Measurements from ENCODE around the gene SORCS1. TPM values are rescaled to one million over a fixed set of nuclear protein-coding genes. Genes with fewer than 3 reads are reported as not detected.

SORCS1 gene
- total RNA-seq, 2 experiments from 2014 or later: not detected

DNA sequence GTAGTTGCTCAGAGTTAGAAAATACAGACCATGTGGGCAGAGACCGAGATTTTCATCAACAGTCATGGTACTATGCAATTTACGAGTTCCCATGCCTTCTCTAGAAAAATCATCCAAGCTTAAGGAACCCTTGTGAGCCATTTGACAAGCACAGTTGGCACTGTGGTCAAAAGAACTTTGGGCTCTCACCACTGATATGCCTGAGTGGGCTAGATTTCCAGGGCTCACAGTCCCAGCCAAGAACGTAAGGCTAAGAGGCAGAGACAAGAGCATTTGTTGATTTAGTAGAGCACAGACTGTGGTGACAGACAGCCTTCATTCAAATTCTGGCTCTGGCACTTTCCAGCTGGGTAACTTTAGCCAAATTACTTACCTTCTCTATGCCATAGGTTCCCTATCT, 407.0 kb downstream of the SORCS1 start:
- Mint-ChIP-seq H3K27me3 (ENCODE audit: low read depth) (no peaks in the 10 kb centered on the region), H3K9me3 (ENCODE audit: insufficient read depth) (no peaks in the 10 kb centered on the region), H3K36me3 (ENCODE audit: low read depth) (no peaks in the 10 kb centered on the region), H3K4me3 (no peak overlapping the region), H3K27ac (no peak overlapping the region), H3K4me1 (ENCODE audit: low read depth) (no peaks in the 10 kb centered on the region)
- ATAC-seq: no peak
- ChIA-PET CTCF (no interaction called here), POLR2A (no interaction called here)
- DNase-seq: no peak

DNA sequence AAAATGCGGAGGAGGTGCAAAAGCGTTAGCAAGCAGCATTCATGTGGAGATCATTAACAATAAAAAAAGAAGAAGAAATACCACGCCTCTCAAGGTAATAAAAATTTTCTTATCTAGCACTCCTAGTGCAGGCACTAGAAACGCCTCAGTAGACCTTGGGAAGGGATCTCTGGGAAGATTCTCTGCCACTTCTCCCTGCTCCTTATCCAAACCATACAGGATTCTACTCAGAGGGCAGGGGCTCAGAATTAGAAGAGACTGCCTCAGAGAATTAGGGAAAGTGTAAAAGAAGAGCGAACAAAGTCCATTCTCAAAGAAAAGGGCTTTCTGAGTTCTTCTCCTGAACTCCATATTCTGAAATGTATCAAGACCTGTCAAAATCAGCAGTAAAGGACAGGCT, 413.4 kb downstream of the SORCS1 start:
- CTCF ChIA-PET: interaction anchor here (1.2 kb wide), 1 partner anchor 46 kb away, joined by 3 read pairs; no protein-coding TSS in a partner anchor
- no peaks in the 10 kb centered on the region for H3K27me3 Mint-ChIP-seq (ENCODE audit: low read depth)
- ATAC-seq (no peak), DNase-seq (no peak)
- POLR2A ChIA-PET: no interaction called here
- no peaks in the 10 kb centered on the region for H3K9me3 Mint-ChIP-seq (ENCODE audit: insufficient read depth)
- no peak overlapping the region for H3K4me3 Mint-ChIP-seq
- H3K27ac Mint-ChIP-seq: no peak overlapping the region
- H3K36me3 Mint-ChIP-seq (ENCODE audit: low read depth): no peaks in the 10 kb centered on the region
- H3K4me1 Mint-ChIP-seq (ENCODE audit: low read depth): no peaks in the 10 kb centered on the region

DNA sequence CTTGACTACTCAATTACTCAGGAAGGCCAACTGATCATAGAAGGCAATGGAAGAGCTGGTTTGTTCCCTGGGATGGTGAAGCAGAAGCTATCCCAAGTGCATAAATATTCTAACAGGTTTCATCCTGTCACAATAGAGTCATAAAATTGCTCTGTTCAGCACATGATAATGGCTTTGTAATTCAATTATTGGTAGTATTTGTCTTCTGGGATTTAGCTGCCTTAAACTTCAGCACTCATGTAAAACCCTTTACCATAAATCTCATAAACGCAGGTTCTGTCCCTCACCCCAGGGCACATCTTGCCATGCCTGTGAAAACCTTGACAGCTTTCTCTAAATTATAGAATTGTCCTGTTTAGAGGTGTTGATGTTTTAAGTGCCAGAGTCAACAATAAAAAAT, 417.6 kb downstream of the SORCS1 start:
- no peaks in the 10 kb centered on the region for H3K36me3 Mint-ChIP-seq (ENCODE audit: low read depth)
- H3K27ac Mint-ChIP-seq: no peak overlapping the region
- no peaks in the 10 kb centered on the region for H3K4me1 Mint-ChIP-seq (ENCODE audit: low read depth)
- no peaks in the 10 kb centered on the region for H3K27me3 Mint-ChIP-seq (ENCODE audit: low read depth)
- POLR2A ChIA-PET: no interaction called here
- no peak for DNase-seq
- no peaks in the 10 kb centered on the region for H3K9me3 Mint-ChIP-seq (ENCODE audit: insufficient read depth)
- CTCF ChIA-PET: no interaction called here
- H3K4me3 Mint-ChIP-seq: no peak overlapping the region
- ATAC-seq: no peak

DNA sequence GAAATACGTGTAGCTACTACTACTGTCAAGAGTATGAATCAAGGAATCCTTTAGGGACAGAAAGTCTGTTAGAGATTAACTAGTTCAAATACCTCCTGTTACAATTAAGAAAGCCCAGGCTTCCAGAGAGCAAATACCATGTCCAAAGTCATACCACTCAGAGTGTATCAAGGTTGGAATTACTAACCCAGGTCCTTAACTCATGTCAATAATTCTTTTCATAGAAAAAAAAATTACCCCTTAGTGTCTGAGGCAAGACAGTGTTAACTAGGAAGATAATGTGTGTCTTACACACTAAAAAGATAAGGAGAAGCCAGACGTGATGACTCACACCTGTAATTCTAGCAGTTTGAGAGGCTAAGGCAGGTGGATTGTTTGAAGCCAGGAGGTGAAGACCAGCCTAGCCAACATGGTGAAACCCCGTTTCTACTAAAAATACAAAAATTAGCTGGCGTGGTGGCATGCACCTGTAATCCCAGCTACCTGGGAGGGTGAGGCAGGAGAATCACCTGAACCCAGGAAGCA, 423.4 kb downstream of the SORCS1 start:
- no peak for DNase-seq

DNA sequence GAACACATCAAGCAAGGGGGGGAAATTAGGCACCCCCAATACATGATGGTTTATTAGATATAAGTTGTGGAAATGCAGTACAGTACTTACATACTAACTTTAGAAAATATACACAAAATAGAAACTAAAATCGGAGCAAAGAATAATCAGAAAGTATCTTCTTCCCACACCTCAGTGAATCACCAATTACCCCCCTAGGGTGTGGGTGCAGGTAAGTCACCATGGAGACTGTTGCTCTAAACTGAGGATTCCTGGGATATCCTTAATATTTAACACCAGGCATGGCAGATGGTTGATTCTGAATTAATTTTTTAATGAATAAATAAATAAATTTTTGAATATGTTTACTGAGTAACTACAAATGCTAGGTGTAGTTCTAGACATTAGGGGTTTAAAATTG, 424.4 kb downstream of the SORCS1 start:
- DNase-seq: no peak
- ATAC-seq: no peak
- H3K9me3 Mint-ChIP-seq (ENCODE audit: insufficient read depth): no peaks in the 10 kb centered on the region
- ChIA-PET CTCF (no interaction called here), POLR2A (no interaction called here)
- H3K36me3 Mint-ChIP-seq (ENCODE audit: low read depth): no peaks in the 10 kb centered on the region
- H3K4me3 Mint-ChIP-seq: no peak overlapping the region
- H3K27me3 Mint-ChIP-seq (ENCODE audit: low read depth): no peaks in the 10 kb centered on the region
- no peak overlapping the region for H3K27ac Mint-ChIP-seq
- no peaks in the 10 kb centered on the region for H3K4me1 Mint-ChIP-seq (ENCODE audit: low read depth)

More for the DNA sequence above, 423.4 kb downstream of the SORCS1 start:
- POLR2A ChIA-PET: no interaction called here
- Mint-ChIP-seq H3K9me3 (ENCODE audit: insufficient read depth) (no peaks in the 10 kb centered on the region), H3K4me1 (ENCODE audit: low read depth) (no peaks in the 10 kb centered on the region), H3K36me3 (ENCODE audit: low read depth) (no peaks in the 10 kb centered on the region), H3K4me3 (no peak overlapping the region), H3K27me3 (ENCODE audit: low read depth) (no peaks in the 10 kb centered on the region), H3K27ac (no peak overlapping the region)
- CTCF ChIA-PET: no interaction called here
- ATAC-seq: no peak

DNA sequence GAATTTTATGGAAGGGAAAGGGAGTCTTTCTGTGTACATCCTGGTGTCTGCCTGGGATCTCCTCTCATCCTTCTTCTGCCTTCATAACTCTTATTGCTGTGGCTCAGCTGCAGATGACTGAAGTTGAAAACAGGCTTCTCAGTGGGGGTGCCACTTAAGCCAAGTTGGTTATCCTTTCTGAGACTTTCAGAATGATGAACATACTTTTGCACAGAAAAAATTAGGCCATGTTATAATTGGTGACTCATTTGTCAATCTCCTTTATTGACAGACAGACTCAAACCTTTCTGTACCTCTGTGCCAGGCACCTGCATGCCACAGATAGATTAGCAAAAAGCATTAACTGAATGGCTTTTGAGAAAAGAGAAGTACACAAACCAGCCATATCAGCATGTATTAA, 430.3 kb downstream of the SORCS1 start:
- H3K27me3 Mint-ChIP-seq (ENCODE audit: low read depth): no peaks in the 10 kb centered on the region
- CTCF ChIA-PET: no interaction called here
- H3K27ac Mint-ChIP-seq: no peak overlapping the region
- H3K9me3 Mint-ChIP-seq (ENCODE audit: insufficient read depth): no peaks in the 10 kb centered on the region
- H3K36me3 Mint-ChIP-seq (ENCODE audit: low read depth): no peaks in the 10 kb centered on the region
- H3K4me1 Mint-ChIP-seq (ENCODE audit: low read depth): no peaks in the 10 kb centered on the region
- DNase-seq (no peak), ATAC-seq (no peak)
- no peak overlapping the region for H3K4me3 Mint-ChIP-seq
- POLR2A ChIA-PET: interaction anchor here (0.6 kb wide), 1 partner anchor 992 kb away, joined by 3 read pairs; no protein-coding TSS in a partner anchor

DNA sequence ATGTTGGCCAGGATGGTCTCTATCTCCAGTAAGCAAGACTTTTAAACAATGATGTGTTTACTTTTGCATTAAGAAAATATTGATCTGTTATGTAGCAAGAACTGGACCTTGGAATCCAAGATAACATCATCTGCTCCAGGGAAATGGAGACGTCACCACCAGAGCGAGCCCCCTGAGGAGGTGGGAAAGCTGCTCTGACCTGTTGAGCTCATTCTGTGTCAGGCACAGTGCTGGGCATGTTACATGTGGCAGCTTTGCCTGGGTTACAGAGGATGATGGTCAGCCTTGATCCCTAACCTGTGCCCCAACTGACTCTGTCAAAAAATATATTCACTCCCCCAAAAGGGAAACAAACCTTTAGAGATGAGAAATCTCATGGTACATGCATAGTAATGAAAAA, 436.3 kb downstream of the SORCS1 start:
- H3K27me3 Mint-ChIP-seq (ENCODE audit: low read depth): no peaks in the 10 kb centered on the region
- no peak overlapping the region for H3K4me3 Mint-ChIP-seq
- DNase-seq (no peak), ATAC-seq (no peak)
- no peaks in the 10 kb centered on the region for H3K36me3 Mint-ChIP-seq (ENCODE audit: low read depth)
- H3K27ac Mint-ChIP-seq: no peak overlapping the region
- H3K4me1 Mint-ChIP-seq (ENCODE audit: low read depth): no peaks in the 10 kb centered on the region
- ChIA-PET CTCF (no interaction called here), POLR2A (no interaction called here)
- peaks cover 4% of the 10 kb centered on the region for H3K9me3 Mint-ChIP-seq (ENCODE audit: insufficient read depth)

DNA sequence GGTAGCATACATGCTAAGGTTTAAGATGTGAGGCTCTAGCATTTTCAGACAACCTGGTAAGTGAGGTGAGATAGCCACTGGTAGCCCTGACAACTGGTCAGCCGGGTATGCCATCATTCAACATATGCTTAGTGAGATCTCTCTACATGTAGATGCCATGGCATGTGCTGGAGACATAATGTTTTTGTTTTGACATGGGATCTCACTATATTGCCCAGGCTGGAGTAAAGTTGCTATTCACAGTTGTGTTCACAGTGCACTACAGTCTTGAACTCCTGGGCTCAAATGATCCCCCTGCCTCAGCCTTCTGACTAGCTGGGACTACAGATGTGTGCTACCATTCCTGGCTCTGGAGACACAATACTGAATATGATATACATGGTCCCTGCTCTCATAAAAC, 437.3 kb downstream of the SORCS1 start:
- Mint-ChIP-seq H3K4me1 (ENCODE audit: low read depth) (no peaks in the 10 kb centered on the region), H3K4me3 (no peak overlapping the region), H3K27me3 (ENCODE audit: low read depth) (no peaks in the 10 kb centered on the region), H3K27ac (no peak overlapping the region), H3K9me3 (ENCODE audit: insufficient read depth) (peaks cover 4% of the 10 kb centered on the region), H3K36me3 (ENCODE audit: low read depth) (no peaks in the 10 kb centered on the region)
- ChIA-PET POLR2A (no interaction called here), CTCF (no interaction called here)
- no peak for DNase-seq
- ATAC-seq: no peak

DNA sequence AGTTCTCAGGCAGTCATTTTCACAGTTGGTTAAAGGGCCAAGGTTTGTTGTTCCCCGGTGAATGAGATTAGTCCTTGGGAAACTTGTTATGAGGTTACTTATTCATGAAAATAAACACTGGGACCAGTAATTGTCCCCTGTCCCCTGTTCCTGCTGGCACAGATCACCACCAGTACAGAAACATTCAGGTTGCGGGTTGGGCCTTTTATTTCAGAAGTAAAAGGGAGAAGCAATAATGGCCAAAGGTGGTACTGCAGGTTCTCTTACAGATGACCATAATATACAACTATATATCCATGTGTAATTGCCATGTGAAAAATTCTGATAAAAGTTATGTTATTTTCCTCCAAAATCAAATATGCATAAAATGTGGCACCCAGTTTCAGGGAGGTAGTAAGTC, 442.0 kb downstream of the SORCS1 start:
- H3K4me3 Mint-ChIP-seq: no peak overlapping the region
- H3K9me3 Mint-ChIP-seq (ENCODE audit: insufficient read depth): peaks cover under 1% of the 10 kb centered on the region
- H3K27me3 Mint-ChIP-seq (ENCODE audit: low read depth): no peaks in the 10 kb centered on the region
- POLR2A ChIA-PET: no interaction called here
- no peaks in the 10 kb centered on the region for H3K36me3 Mint-ChIP-seq (ENCODE audit: low read depth)
- no peak for DNase-seq
- CTCF ChIA-PET: no interaction called here
- H3K27ac Mint-ChIP-seq: no peak overlapping the region
- ATAC-seq: no peak
- no peaks in the 10 kb centered on the region for H3K4me1 Mint-ChIP-seq (ENCODE audit: low read depth)

DNA sequence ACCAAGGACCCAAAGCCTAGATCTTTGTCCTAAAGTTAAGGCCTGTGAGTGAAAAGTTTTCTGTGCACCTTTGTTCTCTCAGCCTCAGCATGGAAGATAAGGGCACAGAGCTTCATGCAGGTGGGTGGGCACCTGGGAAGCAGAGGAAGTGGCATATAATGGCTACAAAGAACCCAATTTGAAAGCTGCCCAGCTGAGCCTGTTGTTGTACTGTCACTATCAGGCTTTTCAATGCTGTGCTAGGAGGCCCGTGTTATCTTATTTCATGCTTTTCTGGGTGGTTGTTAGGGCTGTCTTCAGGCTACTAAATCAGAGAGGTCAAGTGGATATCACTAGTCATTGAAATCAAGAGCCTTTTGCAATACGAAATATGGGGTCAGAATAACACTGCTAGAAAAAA, 443.8 kb downstream of the SORCS1 start:
- no peaks in the 10 kb centered on the region for H3K4me1 Mint-ChIP-seq (ENCODE audit: low read depth)

DNA sequence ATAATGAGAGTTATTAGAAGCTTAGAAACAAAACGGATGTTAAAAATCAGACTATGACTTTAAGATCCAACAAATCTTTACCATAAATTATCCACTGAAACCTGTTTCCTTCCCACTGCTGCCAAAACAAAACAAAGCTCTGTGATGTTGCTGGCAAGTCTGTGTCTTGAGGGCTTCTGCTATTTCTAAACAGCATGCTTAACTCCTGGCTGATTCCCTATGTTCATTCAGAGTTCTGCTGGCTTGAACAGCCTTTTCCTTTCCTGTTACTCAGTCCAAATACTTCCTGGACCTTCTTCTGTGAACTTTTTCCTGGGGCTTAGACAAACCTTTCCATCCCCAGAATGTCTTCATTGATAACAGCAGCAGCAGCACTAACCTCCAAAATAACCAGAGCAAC, 448.1 kb downstream of the SORCS1 start:
- H3K36me3 Mint-ChIP-seq (ENCODE audit: low read depth): no peaks in the 10 kb centered on the region
- ChIA-PET POLR2A (no interaction called here), CTCF (interaction anchor here (2.2 kb wide), 1 partner anchor 11 kb away, joined by 7 read pairs; no protein-coding TSS in a partner anchor)
- DNase-seq: no peak
- no peak overlapping the region for H3K4me3 Mint-ChIP-seq
- H3K27ac Mint-ChIP-seq: no peak overlapping the region
- H3K9me3 Mint-ChIP-seq (ENCODE audit: insufficient read depth): no peaks in the 10 kb centered on the region
- no peaks in the 10 kb centered on the region for H3K27me3 Mint-ChIP-seq (ENCODE audit: low read depth)
- H3K4me1 Mint-ChIP-seq (ENCODE audit: low read depth): no peaks in the 10 kb centered on the region
- no peak for ATAC-seq

More for the DNA sequence above, 443.8 kb downstream of the SORCS1 start:
- DNase-seq (no peak), ATAC-seq (no peak)
- ChIA-PET POLR2A (interaction anchor here (0.6 kb wide), 1 partner anchor 628 kb away, joined by 4 read pairs; no protein-coding TSS in a partner anchor), CTCF (interaction anchor here (1.5 kb wide), 1 partner anchor 15 kb away, joined by 4 read pairs; no protein-coding TSS in a partner anchor)
- no peaks in the 10 kb centered on the region for H3K9me3 Mint-ChIP-seq (ENCODE audit: insufficient read depth)
- no peaks in the 10 kb centered on the region for H3K36me3 Mint-ChIP-seq (ENCODE audit: low read depth)
- H3K27ac Mint-ChIP-seq: no peak overlapping the region
- H3K4me3 Mint-ChIP-seq: no peak overlapping the region
- H3K27me3 Mint-ChIP-seq (ENCODE audit: low read depth): no peaks in the 10 kb centered on the region

DNA sequence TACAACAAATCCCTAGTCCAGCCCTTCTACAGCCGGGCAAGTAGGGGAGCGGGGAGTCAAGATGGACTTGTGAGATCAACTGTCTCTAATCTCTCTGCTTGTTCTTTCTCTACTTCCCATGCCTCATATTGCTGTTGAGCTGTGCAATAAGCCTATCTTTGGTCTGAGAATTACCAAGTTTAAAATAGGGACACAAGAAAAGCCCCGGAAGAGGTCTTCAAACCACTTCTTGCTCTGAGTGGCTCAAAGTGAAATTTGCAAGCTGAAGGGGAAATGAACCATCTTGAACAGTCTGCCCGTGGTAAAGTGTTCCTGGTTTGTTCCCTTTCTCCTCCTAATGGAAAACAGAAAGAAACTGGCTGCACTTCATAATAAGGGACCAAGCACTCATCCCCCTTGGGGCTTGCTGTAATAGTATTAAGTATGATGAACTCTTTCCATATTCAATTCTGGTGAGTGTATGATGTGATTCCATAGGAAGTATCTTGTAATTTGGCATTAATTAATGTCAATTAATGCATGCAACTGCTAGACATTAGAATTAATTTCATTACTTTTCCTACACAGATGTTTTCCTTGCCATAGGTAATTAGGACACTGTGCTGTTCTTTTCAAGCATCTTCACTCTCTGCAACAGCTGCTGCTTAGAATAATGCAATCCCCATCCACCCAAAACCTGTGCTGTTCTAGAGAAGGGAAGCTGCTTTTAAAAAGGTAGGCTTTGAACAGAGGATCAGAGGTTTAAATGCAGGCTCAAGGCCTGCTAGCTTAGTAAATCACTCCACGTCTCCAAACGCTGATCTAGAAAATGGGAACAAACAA, 449.6 kb downstream of the SORCS1 start:
- H3K4me1 Mint-ChIP-seq (ENCODE audit: low read depth): no peaks in the 10 kb centered on the region
- DNase-seq: no peak
- no peak overlapping the region for H3K27ac Mint-ChIP-seq
- H3K9me3 Mint-ChIP-seq (ENCODE audit: insufficient read depth): no peaks in the 10 kb centered on the region
- CTCF ChIA-PET: interaction anchor here (2.2 kb wide), 1 partner anchor 9 kb away, joined by 7 read pairs; no protein-coding TSS in a partner anchor
- H3K4me3 Mint-ChIP-seq: no peak overlapping the region
- no peaks in the 10 kb centered on the region for H3K36me3 Mint-ChIP-seq (ENCODE audit: low read depth)
- no peak for ATAC-seq
- POLR2A ChIA-PET: no interaction called here
- H3K27me3 Mint-ChIP-seq (ENCODE audit: low read depth): no peaks in the 10 kb centered on the region

Measured in activated CD8-positive, alpha-beta T cell treated with anti-CD3 and anti-CD28 coated beads, Interleukin-2, amount 10 ng/mL, durations not matched to agents 7 days and 5 days (primary cell).